Caco-2 (cell line): Measurements from ENCODE around the gene DPY19L3. TPM values are rescaled to one million over a fixed set of nuclear protein-coding genes. Genes with fewer than 3 reads are reported as not detected.

Experiments used
- BruUV-seq: library from RNA; stranded (reverse); fragments of 400-500 nt; replicated peaks from 2 replicates; lab custom pipeline; 2021; lab: Mats Ljungman, UMichigan
- CTCF ChIA-PET: fragments of 300-600 bp; sonication (Branson Sonifier 250); formaldehyde crosslinking; loops from one replicate; lab custom pipeline; 2022; ENCODE audit warnings: antibody characterized with exemption; lab: Charles Lee
- POLR2A ChIA-PET: fragments of 300-600 bp; sonication (Branson Sonifier 250); formaldehyde crosslinking; loops from one replicate; lab custom pipeline; 2022; ENCODE audit warnings: antibody characterized with exemption; lab: Charles Lee
- DNase-seq, 2 experiments: peaks; one replicate each; pipeline versions ENCODE4 v3.0.0 to v3.0.0-alpha.2; 2020 to 2022
- H3K27me3 ChIP-seq: replicated peaks from 2 replicates; pipeline ENCODE4 v1.6.0; 2011; ENCODE audit warnings: low read length; ENCODE audit not compliant: control insufficient read depth, insufficient read depth
- H3K36me3 ChIP-seq: 2 replicates; pipeline ENCODE4 v1.5.1; 2011; ENCODE audit warnings: low read length; ENCODE audit not compliant: control insufficient read depth, insufficient read depth
- H3K4me1 ChIP-seq: fragments of 250-450 bp; sonication (Bioruptor Pico); 2 replicates; pipeline ENCODE4 v1.5.1; 2020; ENCODE audit warnings: mild to moderate bottlenecking
- H3K4me3 ChIP-seq: 2 replicates; pipeline ENCODE4 v1.5.1; 2011; ENCODE audit warnings: low read depth, mild to moderate bottlenecking, control low read depth, low read length
- H3K9me3 ChIP-seq: fragments of 250-450 bp; sonication (Bioruptor Pico); 2 replicates; pipeline ENCODE4 v1.5.1; 2020; ENCODE audit warnings: mild to moderate bottlenecking, moderate library complexity
- H3K27ac Mint-ChIP-seq: one replicate; pipeline ENCODE4 v1.8.0; 2022; ENCODE audit warnings: mixed read lengths; ENCODE audit not compliant: unreplicated experiment
- H3K27me3 Mint-ChIP-seq: one replicate; pipeline ENCODE4 v1.8.0; 2022; ENCODE audit warnings: mixed read lengths; ENCODE audit not compliant: insufficient read depth, unreplicated experiment
- H3K36me3 Mint-ChIP-seq: one replicate; pipeline ENCODE4 v1.8.0; 2022; ENCODE audit warnings: mild to moderate bottlenecking, mixed read lengths; ENCODE audit not compliant: insufficient read depth, unreplicated experiment
- H3K4me1 Mint-ChIP-seq: one replicate; pipeline ENCODE4 v1.8.0; 2022; ENCODE audit warnings: low read depth, mixed read lengths; ENCODE audit not compliant: unreplicated experiment
- H3K4me3 Mint-ChIP-seq: one replicate; pipeline ENCODE4 v1.8.0; 2022; ENCODE audit warnings: mild to moderate bottlenecking, moderate library complexity, mixed read lengths; ENCODE audit not compliant: unreplicated experiment
- H3K9me3 Mint-ChIP-seq: one replicate; pipeline ENCODE4 v1.8.0; 2022; ENCODE audit warnings: mixed read lengths; ENCODE audit not compliant: unreplicated experiment
- intact Hi-C: fragments of 100-400 bp; cut with micrococcal nuclease; formaldehyde crosslinking; loops from one replicate; pipeline ENCODE4 v1.10.0; 2022; ENCODE audit not compliant: unreplicated experiment
- total RNA-seq: library from RNA; stranded (reverse); gene quantifications from 2 replicates; pipeline ENCODE4 v1.2.3, GENCODE V29; 2022
- TF ChIP-seq, protein P1 (sequence below), 2 experiments: fragments of 200-600 bp in 1 of 2; IDR thresholded peaks; 1 replicate in 1 of 2; 2 replicates in 1 of 2; pipeline versions ENCODE4 v1.5.1 to v1.8.0; 2011 to 2022; ENCODE audit warnings: antibody characterized with exemption in 1 of 2, control low read depth in 1 of 2, inconsistent platforms in 1 of 2, low read depth in 1 of 2, low read length in 1 of 2, mild to moderate bottlenecking in 1 of 2, moderate library complexity in 1 of 2; ENCODE audit not compliant: insufficient read depth in 1 of 2, severe bottlenecking in 1 of 2, unreplicated experiment in 1 of 2

The DPY19L3 gene
- total RNA-seq, 1 experiment from 2014 or later: 40.7 TPM

DNA sequence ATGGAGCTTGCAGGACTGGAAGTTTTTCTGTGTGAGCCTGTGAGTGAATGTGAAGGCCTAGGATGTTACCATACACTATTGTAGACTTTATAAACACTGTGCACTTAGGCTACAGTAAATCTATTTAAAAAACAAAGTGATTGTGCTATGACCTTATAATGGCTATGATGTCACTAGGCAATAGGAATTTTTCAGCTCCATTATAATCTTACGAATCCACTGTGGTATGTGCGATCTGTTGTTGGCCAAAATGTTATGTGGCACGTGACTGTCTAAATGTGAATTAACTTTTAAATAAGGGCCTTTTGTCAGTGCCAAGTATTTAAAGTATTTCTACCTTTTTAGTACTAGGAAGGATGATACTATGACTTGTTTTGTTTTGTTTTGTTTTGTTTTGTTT lies 54.9 kb downstream of the DPY19L3 start:
- Mint-ChIP-seq H3K27me3 (no peaks in the 10 kb centered on the region), H3K4me1 (no peaks in the 10 kb centered on the region), H3K9me3 (no peaks in the 10 kb centered on the region), H3K4me3 (no peak overlapping the region), H3K27ac (no peak overlapping the region), H3K36me3 (peaks cover 24% of the 10 kb centered on the region)
- TF ChIP-seq, protein P1, sequence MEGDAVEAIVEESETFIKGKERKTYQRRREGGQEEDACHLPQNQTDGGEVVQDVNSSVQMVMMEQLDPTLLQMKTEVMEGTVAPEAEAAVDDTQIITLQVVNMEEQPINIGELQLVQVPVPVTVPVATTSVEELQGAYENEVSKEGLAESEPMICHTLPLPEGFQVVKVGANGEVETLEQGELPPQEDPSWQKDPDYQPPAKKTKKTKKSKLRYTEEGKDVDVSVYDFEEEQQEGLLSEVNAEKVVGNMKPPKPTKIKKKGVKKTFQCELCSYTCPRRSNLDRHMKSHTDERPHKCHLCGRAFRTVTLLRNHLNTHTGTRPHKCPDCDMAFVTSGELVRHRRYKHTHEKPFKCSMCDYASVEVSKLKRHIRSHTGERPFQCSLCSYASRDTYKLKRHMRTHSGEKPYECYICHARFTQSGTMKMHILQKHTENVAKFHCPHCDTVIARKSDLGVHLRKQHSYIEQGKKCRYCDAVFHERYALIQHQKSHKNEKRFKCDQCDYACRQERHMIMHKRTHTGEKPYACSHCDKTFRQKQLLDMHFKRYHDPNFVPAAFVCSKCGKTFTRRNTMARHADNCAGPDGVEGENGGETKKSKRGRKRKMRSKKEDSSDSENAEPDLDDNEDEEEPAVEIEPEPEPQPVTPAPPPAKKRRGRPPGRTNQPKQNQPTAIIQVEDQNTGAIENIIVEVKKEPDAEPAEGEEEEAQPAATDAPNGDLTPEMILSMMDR (IDR thresholded peaks at IDR 0.05; ENCODE audit: insufficient read depth in 1 of 2, low read depth in 1 of 2, low read length in 1 of 2, severe bottlenecking in 1 of 2, unreplicated experiment in 1 of 2): no peak
- ChIA-PET CTCF (no interaction called here), POLR2A (no interaction called here)
- no peaks in the 10 kb centered on the region for H3K27me3 ChIP-seq
- H3K9me3 ChIP-seq: no peaks in the 10 kb centered on the region
- no peak for DNase-seq
- no peaks in the 10 kb centered on the region for H3K4me1 ChIP-seq
- no peaks in the 10 kb centered on the region; the same call in 1 of the 2 replicates for H3K36me3 ChIP-seq
- H3K4me3 ChIP-seq: no peak overlapping the region
- intact Hi-C loops: no loop called here
- BruUV-seq: no TSS peak

DNA sequence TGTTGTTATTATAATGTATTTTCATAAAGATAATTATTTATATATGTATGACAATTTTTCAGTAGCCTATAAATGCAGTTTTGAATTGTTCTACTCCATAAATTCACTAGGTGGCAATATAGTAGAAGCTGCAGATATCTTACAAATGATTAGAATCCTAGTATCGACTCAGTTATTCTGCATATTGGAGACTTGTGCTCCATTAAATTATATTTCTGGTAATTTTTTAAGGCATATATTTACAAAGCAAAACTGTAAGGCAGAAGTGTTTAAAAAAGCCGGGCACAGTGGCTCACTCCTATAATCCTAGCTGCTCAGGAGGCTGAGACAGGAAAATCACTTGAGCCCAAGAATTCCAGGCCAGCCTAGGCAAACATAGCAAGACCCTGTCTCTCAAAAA lies 58.7 kb downstream of the DPY19L3 start:
- Mint-ChIP-seq H3K36me3 (peaks cover 15% of the 10 kb centered on the region), H3K4me1 (no peaks in the 10 kb centered on the region), H3K9me3 (no peaks in the 10 kb centered on the region), H3K27ac (no peak overlapping the region), H3K27me3 (no peaks in the 10 kb centered on the region), H3K4me3 (no peak overlapping the region)
- Histone ChIP-seq H3K4me3 (no peak overlapping the region), H3K4me1 (no peaks in the 10 kb centered on the region), H3K36me3 (no peaks in the 10 kb centered on the region), H3K27me3 (no peaks in the 10 kb centered on the region), H3K9me3 (no peaks in the 10 kb centered on the region)
- POLR2A ChIA-PET: no interaction called here
- BruUV-seq: no TSS peak
- CTCF ChIA-PET: interaction anchor here (0.6 to 1.4 kb wide), 2 partner anchors 10 to 76 kb away, joined by 3 read pairs; no protein-coding TSS in a partner anchor
- TF ChIP-seq, protein P1 (IDR thresholded peaks at IDR 0.05; ENCODE audit: insufficient read depth in 1 of 2, low read depth in 1 of 2, low read length in 1 of 2, severe bottlenecking in 1 of 2, unreplicated experiment in 1 of 2): peak; percentile 26 to 27
- intact Hi-C loops: loop anchor here (1.0 to 2.0 kb wide), 2 partner anchors 59 to 106 kb away; partner anchors contain the start of gene DPY19L3
- no peak for DNase-seq

DNA sequence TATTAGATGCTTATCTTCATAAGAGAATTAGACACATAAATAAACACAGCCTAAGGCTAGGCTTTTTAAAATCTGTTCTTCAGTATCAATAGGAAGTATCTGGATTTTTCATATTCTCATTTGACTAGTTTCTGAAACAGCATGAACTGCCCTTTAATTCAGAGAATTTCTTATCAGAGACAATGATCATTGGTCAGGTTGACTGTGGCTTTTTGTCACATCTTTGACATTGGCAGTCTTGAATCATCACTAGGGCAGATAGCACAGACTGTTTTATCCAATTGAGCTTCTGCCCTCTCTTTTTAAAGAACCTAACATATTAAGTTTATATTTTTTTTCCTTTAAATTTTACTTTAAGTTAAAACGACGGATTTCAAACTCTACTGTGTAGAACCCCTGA lies 59.6 kb downstream of the DPY19L3 start:
- Histone ChIP-seq H3K4me1 (no peaks in the 10 kb centered on the region), H3K27me3 (no peaks in the 10 kb centered on the region), H3K9me3 (no peaks in the 10 kb centered on the region), H3K36me3 (no peaks in the 10 kb centered on the region), H3K4me3 (no peak overlapping the region)
- BruUV-seq: no TSS peak
- Mint-ChIP-seq H3K4me1 (no peaks in the 10 kb centered on the region), H3K27me3 (no peaks in the 10 kb centered on the region), H3K4me3 (no peak overlapping the region), H3K27ac (no peak overlapping the region), H3K9me3 (no peaks in the 10 kb centered on the region), H3K36me3 (peaks cover 15% of the 10 kb centered on the region)
- ChIA-PET CTCF (interaction anchor here (1.4 kb wide), 1 partner anchor 9 kb away, joined by 3 read pairs; no protein-coding TSS in a partner anchor), POLR2A (no interaction called here)
- intact Hi-C loops: loop anchor here (2.0 kb wide), 1 partner anchor 60 kb away; the partner anchor contains the start of gene DPY19L3
- no peak for DNase-seq
- TF ChIP-seq, protein P1 (IDR thresholded peaks at IDR 0.05; ENCODE audit: insufficient read depth in 1 of 2, low read depth in 1 of 2, low read length in 1 of 2, severe bottlenecking in 1 of 2, unreplicated experiment in 1 of 2): no peak
